CD14-positive monocyte (primary cell): ENCODE measurements around the gene SGMS1. TPM values are rescaled to one million over a fixed set of nuclear protein-coding genes. Genes with fewer than 3 reads are reported as not detected.

Experiments
- DNase-seq, 3 donors: peaks; one replicate each; pipeline ENCODE4 v3.0.0-alpha.2; 2011 to 2022
- H2AFZ ChIP-seq: 2 replicates; pipeline ENCODE4 v1.6.0; 2012; ENCODE audit warnings: mild to moderate bottlenecking, low read depth, low read length, inconsistent platforms; ENCODE audit not compliant: insufficient read depth, poor library complexity, severe bottlenecking
- H3K27ac ChIP-seq, 2 donors: 1 replicate in 1 of 2; 2 replicates in 1 of 2; pipeline ENCODE4 v1.5.1; 2012 to 2013; ENCODE audit warnings: low read length in 2 of 2, control low read depth in 1 of 2, inconsistent platforms in 1 of 2, low read depth in 1 of 2, mild to moderate bottlenecking in 1 of 2
- H3K27me3 ChIP-seq, 2 donors: one replicate each; pipeline versions ENCODE4 v1.6.0 to v1.6.1; 2011 to 2013; ENCODE audit warnings: low read length in 2 of 2; ENCODE audit not compliant: control insufficient read depth in 2 of 2, insufficient read depth in 2 of 2
- H3K36me3 ChIP-seq, 2 donors: replicated peaks in 1 of 2; 1 replicate in 1 of 2; 2 replicates in 1 of 2; pipeline versions ENCODE4 v1.5.1 to v1.6.1; 2012 to 2013; ENCODE audit warnings: low read length in 2 of 2, control low read depth in 1 of 2, inconsistent platforms in 1 of 2, mild to moderate bottlenecking in 1 of 2; ENCODE audit not compliant: insufficient read depth in 2 of 2, control insufficient read depth in 1 of 2
- H3K4me1 ChIP-seq, 2 donors: 1 replicate in 1 of 2; 2 replicates in 1 of 2; pipeline versions ENCODE4 v1.5.1 to v1.6.1; 2012 to 2013; ENCODE audit warnings: low read length in 2 of 2, control low read depth in 1 of 2, inconsistent platforms in 1 of 2, mild to moderate bottlenecking in 1 of 2, moderate library complexity in 1 of 2; ENCODE audit not compliant: insufficient read depth in 2 of 2, control insufficient read depth in 1 of 2
- H3K4me2 ChIP-seq: replicated peaks from 2 replicates; pipeline ENCODE3; 2012; ENCODE audit warnings: low read length, moderate library complexity, mild to moderate bottlenecking; ENCODE audit not compliant: poor library complexity, severe bottlenecking; ENCODE audit errors: extremely low read depth
- H3K4me3 ChIP-seq, 3 experiments: fragments of 200-600 bp in 1 of 3; sonication (generic) in 1 of 3; replicated peaks in 1 of 3; 1 replicate in 2 of 3; 2 replicates in 1 of 3; pipeline ENCODE4 v1.5.1; 2011 to 2013; ENCODE audit warnings: low read length in 3 of 3, mild to moderate bottlenecking in 3 of 3, control low read depth in 2 of 3, low read depth in 2 of 3, inconsistent platforms in 1 of 3, moderate library complexity in 1 of 3
- H3K79me2 ChIP-seq: 2 replicates; pipeline ENCODE4 v1.6.0; 2012; ENCODE audit warnings: mild to moderate bottlenecking, control low read depth, inconsistent platforms, low read length, moderate library complexity; ENCODE audit not compliant: insufficient read depth
- H3K9ac ChIP-seq: 2 replicates; pipeline ENCODE4 v1.6.0; 2017; ENCODE audit warnings: low read length, mild to moderate bottlenecking; ENCODE audit not compliant: insufficient read depth, poor library complexity, severe bottlenecking
- H3K9me3 ChIP-seq, 2 donors: replicated peaks in 1 of 2; 1 replicate in 1 of 2; 2 replicates in 1 of 2; pipeline versions ENCODE4 v1.5.1 to v1.6.1; 2012 to 2013; ENCODE audit warnings: low read length in 2 of 2, control low read depth in 1 of 2; ENCODE audit not compliant: control insufficient read depth in 1 of 2, insufficient read depth in 1 of 2
- H4K20me1 ChIP-seq: 2 replicates; pipeline ENCODE4 v1.6.0; 2012; ENCODE audit warnings: mild to moderate bottlenecking, low read length, control low read depth, moderate library complexity; ENCODE audit not compliant: insufficient read depth
- H3K27ac Mint-ChIP-seq, 7 donors: one replicate each; pipeline ENCODE4 v1.8.0; 2020; ENCODE audit warnings: mild to moderate bottlenecking in 7 of 7, mixed read lengths in 7 of 7, moderate library complexity in 6 of 7, inconsistent platforms in 2 of 7
- H3K27me3 Mint-ChIP-seq, 3 donors: one replicate each; pipeline ENCODE4 v1.8.0; 2021 to 2022; ENCODE audit warnings: low read depth in 3 of 3, mild to moderate bottlenecking in 3 of 3, mixed read lengths in 3 of 3, moderate library complexity in 3 of 3, inconsistent platforms in 1 of 3
- H3K36me3 Mint-ChIP-seq, 2 donors: one replicate each; pipeline ENCODE4 v1.8.0; 2020; ENCODE audit warnings: mixed read lengths in 2 of 2, inconsistent platforms in 1 of 2, mild to moderate bottlenecking in 1 of 2
- H3K4me1 Mint-ChIP-seq: one replicate; pipeline ENCODE4 v1.8.0; 2020; ENCODE audit warnings: mild to moderate bottlenecking, mixed read lengths
- H3K4me3 Mint-ChIP-seq, 2 donors: one replicate each; pipeline ENCODE4 v1.8.0; 2020; ENCODE audit warnings: mild to moderate bottlenecking in 2 of 2, mixed read lengths in 2 of 2, moderate library complexity in 1 of 2
- H3K9me3 Mint-ChIP-seq, 7 donors: one replicate each; pipeline ENCODE4 v1.8.0; 2020 to 2022; ENCODE audit warnings: mixed read lengths in 7 of 7, mild to moderate bottlenecking in 6 of 7, moderate library complexity in 6 of 7, inconsistent platforms in 2 of 7
- WGBS: methylation state at CpG from one replicate; pipeline ENCODE4 v1.1.5; 2013; ENCODE audit warnings: missing lambda C conversion rate; ENCODE audit not compliant: insufficient coverage; 5-methylcytosine and 5-hydroxymethylcytosine counted together
- intact Hi-C, 2 donors: fragments of 100-400 bp; cut with micrococcal nuclease; formaldehyde crosslinking; loops; one replicate each; pipeline versions ENCODE4 v1.15.0 to v1.15.1; 2023
- polyA plus RNA-seq, 3 donors: library from polyadenylated mRNA; depleted of rRNA in 1 of 3; unstranded in 2 of 3; stranded (reverse) in 1 of 3; fragments of 300-500 nt in 2 of 3; fragments of >200 nt in 1 of 3; fragmentation: Illumina TruSeq in 2 of 3; gene quantifications; 1 replicate in 2 of 3; 2 replicates in 1 of 3; pipeline ENCODE4 v1.2.3, GENCODE V29; 2012 to 2021
- TF ChIP-seq, protein P1 (sequence below): fragments of 200-600 bp; IDR thresholded peaks from one replicate; pipeline ENCODE4 v1.8.0; 2022; ENCODE audit warnings: antibody characterized with exemption, mild to moderate bottlenecking

SGMS1 gene
- polyA plus RNA-seq, 3 donors: 19.5 to 20.6 (median 20.4) TPM

DNA sequence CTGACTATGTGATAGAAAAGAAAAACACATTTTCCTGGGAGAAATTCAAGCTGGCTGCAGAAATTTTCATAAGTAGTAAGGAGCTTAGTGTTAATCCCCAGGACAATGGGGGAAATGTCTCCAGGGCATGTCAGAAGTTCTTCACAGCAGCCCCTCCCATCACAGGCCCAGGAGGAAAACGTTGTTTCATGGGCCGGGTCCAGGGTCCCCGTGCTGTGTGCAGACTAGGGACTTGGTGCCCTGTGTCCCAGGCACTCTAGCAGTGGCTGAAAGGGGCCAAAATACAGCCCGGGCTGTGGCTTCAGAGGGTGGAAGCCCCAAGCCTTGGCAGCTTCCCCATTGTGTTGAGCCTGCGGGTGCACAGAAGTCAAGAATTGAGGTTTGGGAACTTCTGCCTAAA lies 273.4 kb downstream of the SGMS1 start:
- H3K9me3 Mint-ChIP-seq: peaks cover 13 to 44% (median 19%) of the 10 kb centered on the region in 7 donors
- peaks cover 17% of the 10 kb centered on the region for H3K4me1 Mint-ChIP-seq
- intact Hi-C loops: no loop called here
- Histone ChIP-seq H3K27me3 (no peaks in the 10 kb centered on the region), H3K27ac (no peak overlapping the region), H4K20me1 (peaks cover 63% of the 10 kb centered on the region), H3K4me1 (no peaks in the 10 kb centered on the region), H2AFZ (no peak overlapping the region), H3K9ac (no peak overlapping the region), H3K4me3 (no peak overlapping the region), H3K36me3 (peaks cover 0 to 7% of the 10 kb centered on the region in 2 donors), H3K4me2 (no peak overlapping the region), H3K79me2 (peaks cover 54% of the 10 kb centered on the region), H3K9me3 (peaks cover 13 to 18% of the 10 kb centered on the region in 2 donors)
- no peaks in the 10 kb centered on the region for H3K27me3 Mint-ChIP-seq
- no peak for DNase-seq
- TF ChIP-seq, protein P1, sequence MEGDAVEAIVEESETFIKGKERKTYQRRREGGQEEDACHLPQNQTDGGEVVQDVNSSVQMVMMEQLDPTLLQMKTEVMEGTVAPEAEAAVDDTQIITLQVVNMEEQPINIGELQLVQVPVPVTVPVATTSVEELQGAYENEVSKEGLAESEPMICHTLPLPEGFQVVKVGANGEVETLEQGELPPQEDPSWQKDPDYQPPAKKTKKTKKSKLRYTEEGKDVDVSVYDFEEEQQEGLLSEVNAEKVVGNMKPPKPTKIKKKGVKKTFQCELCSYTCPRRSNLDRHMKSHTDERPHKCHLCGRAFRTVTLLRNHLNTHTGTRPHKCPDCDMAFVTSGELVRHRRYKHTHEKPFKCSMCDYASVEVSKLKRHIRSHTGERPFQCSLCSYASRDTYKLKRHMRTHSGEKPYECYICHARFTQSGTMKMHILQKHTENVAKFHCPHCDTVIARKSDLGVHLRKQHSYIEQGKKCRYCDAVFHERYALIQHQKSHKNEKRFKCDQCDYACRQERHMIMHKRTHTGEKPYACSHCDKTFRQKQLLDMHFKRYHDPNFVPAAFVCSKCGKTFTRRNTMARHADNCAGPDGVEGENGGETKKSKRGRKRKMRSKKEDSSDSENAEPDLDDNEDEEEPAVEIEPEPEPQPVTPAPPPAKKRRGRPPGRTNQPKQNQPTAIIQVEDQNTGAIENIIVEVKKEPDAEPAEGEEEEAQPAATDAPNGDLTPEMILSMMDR: no peak
- no peak overlapping the region for H3K4me3 Mint-ChIP-seq
- no peak overlapping the region for H3K27ac Mint-ChIP-seq
- peaks cover 21 to 25% of the 10 kb centered on the region in 2 donors for H3K36me3 Mint-ChIP-seq
- WGBS: 100% methylated on average over 4 of the region's 5 CpGs

DNA sequence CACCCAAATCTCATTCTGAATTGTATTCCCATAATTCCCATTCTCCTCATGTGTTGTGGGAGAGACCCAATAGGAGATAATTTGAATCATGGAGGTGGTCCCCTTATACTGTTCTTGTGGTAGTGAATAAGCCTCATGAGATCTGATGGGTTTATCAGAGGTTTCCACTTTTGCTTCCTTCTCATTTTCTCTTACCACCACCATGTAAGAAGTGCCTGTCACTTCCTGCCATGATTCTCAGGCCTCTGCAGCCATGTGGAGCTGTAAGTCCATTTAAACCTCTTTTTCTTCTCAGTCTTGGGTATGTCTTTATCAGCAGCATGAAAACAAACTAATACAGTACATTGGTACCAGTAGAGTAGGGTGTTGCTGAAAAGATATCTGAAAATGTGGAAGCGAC lies 274.2 kb downstream of the SGMS1 start:
- H3K4me3 Mint-ChIP-seq: no peak overlapping the region
- Histone ChIP-seq H3K4me3 (no peak overlapping the region), H4K20me1 (peaks cover 67% of the 10 kb centered on the region), H3K27me3 (no peaks in the 10 kb centered on the region), H3K36me3 (peaks cover 0 to 7% of the 10 kb centered on the region in 2 donors), H2AFZ (no peak overlapping the region), H3K4me2 (no peak overlapping the region), H3K9me3 (peaks cover 13 to 15% of the 10 kb centered on the region in 2 donors), H3K27ac (no peak overlapping the region), H3K4me1 (no peaks in the 10 kb centered on the region), H3K79me2 (peaks cover 58% of the 10 kb centered on the region), H3K9ac (no peak overlapping the region)
- no peak for DNase-seq
- 100% methylated on average over 1 of the region's 1 CpG for WGBS
- peaks cover 17 to 22% of the 10 kb centered on the region in 2 donors for H3K36me3 Mint-ChIP-seq
- peak overlapping the region in 2 of 7 donors; percentile 33 to 52 for H3K27ac Mint-ChIP-seq
- TF ChIP-seq, protein P1: no peak
- peaks cover 13 to 36% (median 16%) of the 10 kb centered on the region in 7 donors for H3K9me3 Mint-ChIP-seq
- intact Hi-C loops: no loop called here
- H3K4me1 Mint-ChIP-seq: peaks cover 17% of the 10 kb centered on the region
- no peaks in the 10 kb centered on the region for H3K27me3 Mint-ChIP-seq
